Activated CD8-positive, alpha-beta memory T cell treated with anti-CD3 and anti-CD28 coated beads for 1 hour (primary cell): Measurements from ENCODE around the gene FKBP2.

Source experiments
- DNase-seq, 2 donors: peaks; one replicate each; pipeline ENCODE4 v3.0.0-alpha.2; 2020; ENCODE audit warnings: low read depth in 1 of 2; ENCODE audit errors: extremely low read depth in 1 of 2

Gene FKBP2

GRCh38 chr11:64246871-64247728, 6.2 kb downstream of the FKBP2 start, which contains the start of gene PPP1R14B:
Gene PPP1R14B (minus strand): TSS chr11:64246943. CDS start chr11:64246673, 270 bp downstream.
- DNase-seq = peak in 1 of 2 donors; percentile 72

GRCh38 chr11:64247729-64248531, 7.0 kb downstream of the FKBP2 start:
- DNase-seq = no peak

- DNase-seq = no peak
Observed at GRCh38 chr11:64248578-64248977, 7.7 kb downstream of the FKBP2 start.

GRCh38 chr11:64249038-64249437, 8.1 kb downstream of the FKBP2 start:
- DNase-seq = no peak

- DNase-seq = no peak
Observed at GRCh38 chr11:64249563-64250414, 8.9 kb downstream of the FKBP2 start.

- no peak for DNase-seq
Observed at GRCh38 chr11:64250415-64251015, 9.6 kb downstream of the FKBP2 start.

- DNase-seq = peak in 1 of 2 donors; percentile 56
Observed at GRCh38 chr11:64251016-64251752, 10.3 kb downstream of the FKBP2 start, which contains the start of gene PLCB3. Gene PLCB3 (plus strand): TSS chr11:64251530. CDS start chr11:64251650, 120 bp downstream.

GRCh38 chr11:64251753-64252002, 10.8 kb downstream of the FKBP2 start:
- DNase-seq = no peak

GRCh38 chr11:64252003-64252872, 11.3 kb downstream of the FKBP2 start:
- no peak for DNase-seq

GRCh38 chr11:64253043-64253442, 12.1 kb downstream of the FKBP2 start:
- no peak for DNase-seq

GRCh38 chr11:64253481-64253880, 12.6 kb downstream of the FKBP2 start:
- no peak for DNase-seq

- DNase-seq = no peak
Observed at GRCh38 chr11:64254326-64254725, 13.4 kb downstream of the FKBP2 start.

- DNase-seq = no peak
Observed at GRCh38 chr11:64255135-64256128, 14.5 kb downstream of the FKBP2 start.

- DNase-seq = no peak
Observed at GRCh38 chr11:64256300-64256699, 15.4 kb downstream of the FKBP2 start.

- DNase-seq = no peak
Observed at GRCh38 chr11:64258356-64258755, 17.5 kb downstream of the FKBP2 start.

- no peak for DNase-seq
Observed at GRCh38 chr11:64258946-64259532, 18.1 kb downstream of the FKBP2 start.

GRCh38 chr11:64259533-64260067, 18.7 kb downstream of the FKBP2 start:
- no peak for DNase-seq
